Heart left ventricle (tissue), 16 donors: ENCODE results near the gene HOXC5. TPM values are rescaled to one million over a fixed set of nuclear protein-coding genes. Genes with fewer than 3 reads are reported as not detected.

Experiments
- ATAC-seq, 4 donors: fragments of 200-7000 bp; cut with Tn5 transposase; one replicate each; pipeline ENCODE4 v1.9.1; 2020 to 2022; ENCODE audit warnings: moderate library complexity in 4 of 4, mild to moderate bottlenecking in 3 of 4, moderate number of reproducible peaks in 1 of 4
- DNase-seq, 5 donors: peaks; one replicate each; pipeline ENCODE4 v3.0.0-alpha.2; 2020
- H3K27ac ChIP-seq, 12 donors: fragments of 200-600 bp; sonication (generic) in 4 of 12; one replicate each; pipeline versions ENCODE4 v1.5.0 to v1.8.0; 2016 to 2022; ENCODE audit warnings: mild to moderate bottlenecking in 2 of 12
- H3K27me3 ChIP-seq, 9 donors: fragments of 200-600 bp; sonication (generic) in 2 of 9; one replicate each; pipeline versions ENCODE4 v1.5.1 to v1.8.0; 2016 to 2022; ENCODE audit warnings: mild to moderate bottlenecking in 3 of 9
- H3K36me3 ChIP-seq, 9 donors: fragments of 200-600 bp; sonication (generic) in 2 of 9; one replicate each; pipeline versions ENCODE4 v1.5.0 to v1.8.0; 2018 to 2022; ENCODE audit warnings: mild to moderate bottlenecking in 2 of 9
- H3K4me1 ChIP-seq, 12 donors: fragments of 200-600 bp; sonication (generic) in 4 of 12; one replicate each; pipeline versions ENCODE4 v1.5.0 to v1.8.0; 2016 to 2022; ENCODE audit warnings: mild to moderate bottlenecking in 3 of 12
- H3K4me3 ChIP-seq, 12 donors: fragments of 200-600 bp; sonication (generic) in 4 of 12; one replicate each; pipeline versions ENCODE4 v1.5.0 to v1.8.0; 2017 to 2022; ENCODE audit warnings: mild to moderate bottlenecking in 9 of 12, moderate library complexity in 4 of 12
- H3K9me3 ChIP-seq, 12 donors: fragments of 200-600 bp; sonication (generic) in 4 of 12; one replicate each; pipeline versions ENCODE4 v1.5.0 to v1.8.0; 2016 to 2022; ENCODE audit warnings: mild to moderate bottlenecking in 1 of 12
- POLR2A ChIP-seq, 2 donors: fragments of 450-650 bp; IDR thresholded peaks; one replicate each; pipeline ENCODE4 v1.6.1; 2017; ENCODE audit warnings: antibody characterized with exemption in 2 of 2, mild to moderate bottlenecking in 2 of 2, moderate library complexity in 2 of 2
- WGBS, 4 donors: extraction: QIAGEN DNeasy Blood & Tissue Kit in 2 of 4; methylation state at CpG; one replicate each; pipeline versions ENCODE4 v1.1.5 to v1.1.7; 2013 to 2018; 5-methylcytosine and 5-hydroxymethylcytosine counted together
- intact Hi-C, 10 donors: fragments of 100-400 bp; cut with DNase I; formaldehyde crosslinking; loops; one replicate each; pipeline versions ENCODE4 v1.11.1 to v1.14.2; 2022
- polyA plus RNA-seq, 2 donors: library from polyadenylated mRNA; stranded (reverse); fragments of 200-250 nt; gene quantifications; one replicate each; pipeline ENCODE4 v1.2.3, GENCODE V29; 2013
- total RNA-seq, 9 donors: library from RNA; depleted of rRNA in 2 of 9; stranded (reverse); fragments of >200 nt in 2 of 9; fragmentation: NEBNext Ultra II Directional in 3 of 9; extraction: Animal tissue kit (Norgen Biotek cat#: 25700) in 3 of 9; gene quantifications; one replicate each; pipeline versions ENCODE4 v1.1.0 to v1.2.4, GENCODE V29; 2016 to 2023
- TF ChIP-seq, protein P1 (sequence below), 12 donors: fragments of 200-600 bp; sonication (generic) in 4 of 12; IDR thresholded peaks; one replicate each; pipeline versions ENCODE4 v1.5.0 to v1.8.0; 2018 to 2022; ENCODE audit warnings: antibody characterized with exemption in 12 of 12, mild to moderate bottlenecking in 5 of 12
- donor health status: ischemic (EF 13 %, LVEDD 7.1; RV severe dilation, severe dysfunction).
- donor health status: healthy with polysubstance abuse.
- donor health status: DM: no; HTN: yes; CAD: no.
- donor health status: DM: no; HTN: no; CAD: no.
- donor health status: ischemic (EF 25% LVEDD 6.9; RV normal size, moderate dysfunction).
- donor health status: ischemic (EF 25% LVEDD 5.7; RV mildly dilated, moderate dysfunction).
- donor health status: healthy.
- donor health status: DM: yes; HTN: yes; CAD: no.
- donor health status: ischemic (EF 35%, LVEDD 5.7; RV mildly dilated, moderate dysfunction).
- donor health status: nonischemic (EF 11% LVEDD 7.7; RV severe dilation, severe dysfunction).
- donor health status: DM: yes; HTN: yes; CAD: no.
- donor health status: PGD.
- donor health status: ischemic (EF 29% LVEDD 5.4; RV normal size, mild dysfunction).
- donor health status: nonischemic (EF 23%, LVEDD 6.1; RV moderate dilation, normal function).

HOXC5 gene
- total and polyA plus RNA-seq, 11 donors = not detected

DNA sequence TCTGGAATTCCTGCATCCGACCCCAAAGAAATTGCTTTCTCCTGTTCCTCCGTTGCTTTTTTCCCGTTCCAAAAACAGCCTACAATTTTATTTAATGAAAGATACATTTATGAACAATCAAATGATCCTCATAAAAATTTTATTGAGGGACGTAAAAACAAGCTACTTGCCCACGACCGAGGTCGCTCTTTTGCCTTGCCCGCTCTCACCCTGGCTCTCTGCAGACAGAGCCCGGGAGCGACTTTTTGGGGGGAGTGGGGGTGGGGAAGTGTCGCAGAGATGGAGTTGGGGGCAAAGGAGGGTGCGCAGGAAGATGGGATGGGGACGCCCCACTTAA lies 34.0 kb upstream of the HOXC5 start:
- WGBS, 4 donors = 9 to 15% (median 10%) methylated on average over 13 of the region's 13 CpGs
- peaks cover 82 to 100% (median 99%) of the 10 kb centered on the region in 9 donors for H3K27me3 ChIP-seq
- H3K27ac ChIP-seq = no peak overlapping the region
- no peak for TF ChIP-seq POLR2A (IDR thresholded peaks at IDR 0.05)
- TF ChIP-seq, protein P1, sequence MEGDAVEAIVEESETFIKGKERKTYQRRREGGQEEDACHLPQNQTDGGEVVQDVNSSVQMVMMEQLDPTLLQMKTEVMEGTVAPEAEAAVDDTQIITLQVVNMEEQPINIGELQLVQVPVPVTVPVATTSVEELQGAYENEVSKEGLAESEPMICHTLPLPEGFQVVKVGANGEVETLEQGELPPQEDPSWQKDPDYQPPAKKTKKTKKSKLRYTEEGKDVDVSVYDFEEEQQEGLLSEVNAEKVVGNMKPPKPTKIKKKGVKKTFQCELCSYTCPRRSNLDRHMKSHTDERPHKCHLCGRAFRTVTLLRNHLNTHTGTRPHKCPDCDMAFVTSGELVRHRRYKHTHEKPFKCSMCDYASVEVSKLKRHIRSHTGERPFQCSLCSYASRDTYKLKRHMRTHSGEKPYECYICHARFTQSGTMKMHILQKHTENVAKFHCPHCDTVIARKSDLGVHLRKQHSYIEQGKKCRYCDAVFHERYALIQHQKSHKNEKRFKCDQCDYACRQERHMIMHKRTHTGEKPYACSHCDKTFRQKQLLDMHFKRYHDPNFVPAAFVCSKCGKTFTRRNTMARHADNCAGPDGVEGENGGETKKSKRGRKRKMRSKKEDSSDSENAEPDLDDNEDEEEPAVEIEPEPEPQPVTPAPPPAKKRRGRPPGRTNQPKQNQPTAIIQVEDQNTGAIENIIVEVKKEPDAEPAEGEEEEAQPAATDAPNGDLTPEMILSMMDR (IDR thresholded peaks at IDR 0.05) = no peak
- no peak for DNase-seq
- H3K36me3 ChIP-seq = no peaks in the 10 kb centered on the region
- H3K4me3 ChIP-seq = no peak overlapping the region
- no peak for ATAC-seq
- no peaks in the 10 kb centered on the region for H3K9me3 ChIP-seq
- H3K4me1 ChIP-seq = peaks cover 0 to 48% (median 29%) of the 10 kb centered on the region in 12 donors
- intact Hi-C loops = no loop called here

DNA sequence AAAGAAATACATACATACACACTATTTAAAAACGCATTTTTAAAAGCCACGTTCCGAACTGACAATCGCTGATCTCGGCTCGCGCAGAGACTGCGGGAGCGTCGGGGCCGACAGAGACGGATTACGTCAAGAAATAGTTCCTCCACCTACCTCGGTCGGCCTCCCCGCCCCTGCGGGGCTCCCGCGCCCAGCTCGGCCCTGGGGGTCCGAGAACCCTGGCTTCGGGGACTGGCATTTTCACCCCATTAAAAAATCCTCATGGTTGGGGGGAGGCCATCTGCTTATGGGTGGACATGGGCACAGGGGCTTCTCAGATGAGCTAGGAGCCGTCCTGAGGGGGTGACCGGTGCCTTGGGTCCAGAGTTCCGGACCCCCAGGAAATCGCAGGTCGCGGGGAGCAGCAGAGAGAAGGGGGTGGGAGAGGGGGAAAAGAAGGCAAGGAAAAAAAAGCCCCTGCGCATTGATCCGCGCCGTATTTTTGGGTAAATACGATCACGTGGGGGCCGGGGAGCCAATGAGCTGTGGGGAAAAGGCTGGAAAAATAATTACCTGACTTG lies 33.2 kb upstream of the HOXC5 start:
- Histone ChIP-seq H3K27me3 (peaks cover 83 to 100% (median 99%) of the 10 kb centered on the region in 9 donors), H3K27ac (no peak overlapping the region), H3K4me1 (peaks cover 0 to 40% (median 22%) of the 10 kb centered on the region in 12 donors), H3K4me3 (peak overlapping the region in 9 of 12 donors; percentile 6 to 40 (median 27)), H3K36me3 (no peaks in the 10 kb centered on the region), H3K9me3 (no peaks in the 10 kb centered on the region)
- no peak for ATAC-seq
- DNase-seq = no peak
- WGBS, 4 donors = 2 to 4% (median 3%) methylated on average over 14 to 35 of the region's 35 CpGs
- TF ChIP-seq POLR2A (IDR thresholded peaks at IDR 0.05) = no peak
- intact Hi-C loops = loop anchor here in 1 of 10 donors (10.0 kb wide), 1 partner anchor 375 kb away; no protein-coding TSS in a partner anchor

DNA sequence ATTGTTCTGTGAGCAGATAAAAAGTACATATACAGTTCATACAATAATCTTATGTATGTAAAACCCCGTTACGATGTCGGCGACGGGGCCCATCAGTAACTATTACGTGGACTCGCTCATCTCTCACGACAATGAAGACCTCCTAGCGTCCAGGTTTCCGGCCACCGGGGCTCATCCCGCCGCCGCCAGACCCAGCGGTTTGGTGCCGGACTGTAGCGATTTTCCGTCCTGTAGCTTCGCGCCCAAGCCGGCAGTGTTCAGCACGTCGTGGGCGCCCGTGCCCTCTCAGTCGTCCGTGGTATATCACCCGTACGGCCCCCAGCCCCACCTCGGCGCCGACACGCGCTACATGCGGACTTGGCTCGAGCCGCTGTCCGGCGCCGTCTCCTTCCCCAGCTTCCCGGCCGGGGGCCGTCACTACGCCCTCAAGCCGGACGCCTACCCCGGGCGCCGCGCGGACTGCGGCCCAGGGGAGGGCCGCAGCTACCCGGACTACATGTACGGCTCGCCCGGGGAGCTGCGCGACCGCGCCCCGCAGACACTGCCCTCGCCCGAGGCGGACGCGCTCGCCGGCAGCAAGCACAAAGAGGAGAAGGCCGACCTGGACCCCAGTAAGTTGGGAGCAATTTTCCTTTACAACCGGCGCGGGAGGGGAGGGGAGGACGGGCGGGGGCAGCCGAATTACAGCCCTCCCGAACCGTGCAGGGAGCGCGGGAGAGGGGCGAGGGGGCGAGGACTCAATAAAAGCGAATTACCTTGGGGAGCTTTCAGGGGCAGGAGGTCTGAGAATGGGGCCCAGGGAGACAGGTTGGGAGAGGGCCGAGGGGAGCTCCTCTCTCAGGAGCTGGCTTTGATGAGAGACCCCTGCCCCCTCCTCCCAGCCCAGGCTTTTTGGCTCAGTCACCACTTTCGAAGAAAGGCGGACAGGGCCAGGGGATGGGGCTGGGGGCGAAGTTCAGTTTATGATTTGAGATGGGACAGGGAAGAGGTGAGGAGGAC lies 32.4 kb upstream of the HOXC5 start, which contains the start of gene HOXC9:
Gene HOXC9, plus strand, starts transcription at position 46 of the 999 bp plus-strand sequence. Its CDS starts 28 bp downstream, at position 74.
- DNase-seq (no peak), ATAC-seq (peak in 1 of 4 donors; percentile 35)
- intact Hi-C loops = loop anchor here in 1 of 10 donors (10.0 kb wide), 1 partner anchor 374 kb away; no protein-coding TSS in a partner anchor
- TF ChIP-seq POLR2A (IDR thresholded peaks at IDR 0.05) = no peak
- TF ChIP-seq, protein P1 (IDR thresholded peaks at IDR 0.05) = no peak
- Histone ChIP-seq H3K27me3 (peaks cover 83 to 100% (median 100%) of the 10 kb centered on the region in 9 donors), H3K4me1 (peaks cover 0 to 32% (median 14%) of the 10 kb centered on the region in 12 donors), H3K36me3 (no peaks in the 10 kb centered on the region), H3K9me3 (no peaks in the 10 kb centered on the region), H3K4me3 (peak within 1 kb of the TSS; percentile 6 to 41 (median 25)), H3K27ac (no peak within 1 kb of the TSS)
- 2 to 6% (median 3%) methylated on average over 14 to 87 of the region's 87 CpGs for WGBS, 4 donors

DNA sequence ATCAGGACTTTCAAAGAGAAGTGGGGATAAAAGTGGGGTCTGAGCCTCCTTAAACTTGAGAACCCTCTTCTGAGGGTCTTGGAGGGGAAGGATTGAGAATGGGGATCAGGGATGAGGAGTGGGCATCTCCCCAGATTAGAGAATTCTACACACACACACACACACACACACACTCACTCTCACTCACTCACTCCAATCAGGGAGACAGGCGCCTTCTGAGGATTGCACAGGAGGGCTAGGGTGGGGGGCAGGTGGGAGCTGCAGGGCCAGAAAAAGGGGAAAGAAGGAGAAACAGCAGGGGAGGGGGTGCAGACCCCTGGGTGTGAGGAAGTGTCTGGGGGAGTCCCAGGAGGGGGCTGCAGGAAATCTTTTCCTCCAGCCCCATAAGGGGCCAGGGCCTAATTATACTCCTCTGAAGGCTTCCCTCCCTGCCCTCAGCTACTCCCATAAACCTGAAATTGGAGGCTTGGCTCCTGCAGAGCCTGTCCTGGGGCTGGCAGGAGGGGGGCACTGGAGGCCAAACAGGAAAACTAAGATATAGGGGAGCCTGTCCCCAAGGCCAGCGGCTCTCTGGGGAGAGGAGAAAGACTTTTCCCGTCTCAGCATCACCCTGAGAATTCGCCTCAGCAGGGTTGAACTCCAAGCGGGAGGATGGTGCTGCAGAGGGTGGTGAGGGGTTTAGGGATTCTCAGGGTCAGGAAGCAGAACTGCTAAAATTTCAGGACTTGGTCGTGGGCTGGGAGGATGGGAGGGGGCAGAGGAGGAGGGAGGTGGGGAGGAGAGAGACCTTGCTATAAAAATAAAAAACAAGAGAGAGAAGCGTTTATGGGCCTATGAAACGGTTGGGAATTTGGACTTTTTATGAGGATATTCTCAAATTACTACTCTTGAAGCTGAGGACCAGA lies 31.3 kb upstream of the HOXC5 start:
- Histone ChIP-seq H3K27ac (no peak overlapping the region), H3K36me3 (no peaks in the 10 kb centered on the region), H3K4me3 (no peak overlapping the region), H3K27me3 (peaks cover 77 to 100% (median 100%) of the 10 kb centered on the region in 9 donors), H3K9me3 (no peaks in the 10 kb centered on the region), H3K4me1 (peaks cover 0 to 28% (median 14%) of the 10 kb centered on the region in 12 donors)
- ATAC-seq (no peak), DNase-seq (no peak)
- intact Hi-C loops = loop anchor here in 1 of 10 donors (10.0 kb wide), 1 partner anchor 373 kb away; no protein-coding TSS in a partner anchor
- TF ChIP-seq, protein P1 (IDR thresholded peaks at IDR 0.05) = no peak
- no peak for TF ChIP-seq POLR2A (IDR thresholded peaks at IDR 0.05)
- WGBS, 4 donors = 19 to 27% (median 24%) methylated on average over 8 of the region's 8 CpGs
